Naive B cell (primary cell): ENCODE data around the gene CSMD2. TPM values are rescaled to one million over a fixed set of nuclear protein-coding genes. Genes with fewer than 3 reads are reported as not detected.
A peak's percentile ranks its signal among the peaks of the same experiment; 100 is the strongest.

Experiments used
- ATAC-seq, 2 donors: fragments of 150-1000 bp; cut with Tn5 transposase; 2 replicates each; pipeline ENCODE4 v1.10.0; 2021; ENCODE audit warnings: low read depth in 2 of 2, mild to moderate bottlenecking in 2 of 2, moderate library complexity in 2 of 2
- DNase-seq: peaks from one replicate; pipeline ENCODE4 v3.0.0; 2022
- H3K27ac Mint-ChIP-seq, 6 donors: one replicate each; pipeline ENCODE4 v1.8.0; 2020 to 2022; ENCODE audit warnings: mild to moderate bottlenecking in 6 of 6, mixed read lengths in 6 of 6, moderate library complexity in 5 of 6, inconsistent platforms in 2 of 6
- H3K27me3 Mint-ChIP-seq, 3 donors: one replicate each; pipeline ENCODE4 v1.8.0; 2021 to 2022; ENCODE audit warnings: mixed read lengths in 3 of 3, mild to moderate bottlenecking in 1 of 3
- H3K36me3 Mint-ChIP-seq, 2 donors: one replicate each; pipeline ENCODE4 v1.8.0; 2020 to 2022; ENCODE audit warnings: mixed read lengths in 2 of 2, inconsistent platforms in 1 of 2, mild to moderate bottlenecking in 1 of 2
- H3K4me1 Mint-ChIP-seq, 3 donors: one replicate each; pipeline ENCODE4 v1.8.0; 2020 to 2022; ENCODE audit warnings: mixed read lengths in 3 of 3, inconsistent platforms in 1 of 3, mild to moderate bottlenecking in 1 of 3, moderate library complexity in 1 of 3
- H3K4me3 Mint-ChIP-seq, 8 donors: one replicate each; pipeline ENCODE4 v1.8.0; 2020 to 2022; ENCODE audit warnings: mild to moderate bottlenecking in 8 of 8, mixed read lengths in 8 of 8, moderate library complexity in 8 of 8, inconsistent platforms in 2 of 8
- H3K9me3 Mint-ChIP-seq, 7 donors: one replicate each; pipeline ENCODE4 v1.8.0; 2020 to 2022; ENCODE audit warnings: mixed read lengths in 7 of 7, mild to moderate bottlenecking in 5 of 7, inconsistent platforms in 2 of 7, moderate library complexity in 1 of 7
- polyA plus RNA-seq, 6 donors: library from polyadenylated mRNA; unstranded; fragments of 300-500 nt; fragmentation: Illumina TruSeq; gene quantifications; one replicate each; pipeline ENCODE4 v1.2.3, GENCODE V29; 2021; ENCODE audit warnings: low read depth in 6 of 6

CSMD2 gene
- polyA plus RNA-seq, 6 donors from 2014 or later, result not detected

DNA sequence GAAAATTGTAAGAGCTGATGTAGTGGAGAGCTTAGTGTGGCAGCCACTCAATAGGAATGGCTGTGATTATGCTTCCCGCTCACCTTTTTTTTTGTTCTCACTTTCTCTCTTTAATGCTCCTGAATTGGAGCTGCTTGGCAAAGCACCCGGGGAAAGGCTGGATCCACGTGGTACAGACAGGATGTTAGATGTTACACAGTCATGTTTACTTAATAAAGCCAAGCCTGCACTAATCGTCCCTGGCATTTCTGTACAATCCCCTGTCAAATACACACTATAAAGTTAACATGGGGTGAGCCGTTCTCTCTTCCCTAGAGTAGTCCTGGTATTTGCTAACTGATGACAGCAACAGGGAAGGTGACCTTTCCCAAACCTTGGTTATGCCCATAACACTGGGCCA lies 504.8 kb downstream of the CSMD2 start:
- Mint-ChIP-seq H3K9me3 (no peaks in the 10 kb centered on the region), H3K4me1 (no peaks in the 10 kb centered on the region), H3K36me3 (no peaks in the 10 kb centered on the region), H3K27me3 (peaks cover 5 to 11% (median 8%) of the 10 kb centered on the region in 3 donors), H3K4me3 (no peak overlapping the region), H3K27ac (no peak overlapping the region)
- ATAC-seq, result no peak
- no peak for DNase-seq

- no peaks in the 10 kb centered on the region for H3K9me3 Mint-ChIP-seq
- H3K27me3 Mint-ChIP-seq, result peaks cover 5 to 11% (median 8%) of the 10 kb centered on the region in 3 donors
- no peak for ATAC-seq
These were observed 505.4 kb downstream of the CSMD2 start for GRCh38 chr1:33659641-33660040.

DNA sequence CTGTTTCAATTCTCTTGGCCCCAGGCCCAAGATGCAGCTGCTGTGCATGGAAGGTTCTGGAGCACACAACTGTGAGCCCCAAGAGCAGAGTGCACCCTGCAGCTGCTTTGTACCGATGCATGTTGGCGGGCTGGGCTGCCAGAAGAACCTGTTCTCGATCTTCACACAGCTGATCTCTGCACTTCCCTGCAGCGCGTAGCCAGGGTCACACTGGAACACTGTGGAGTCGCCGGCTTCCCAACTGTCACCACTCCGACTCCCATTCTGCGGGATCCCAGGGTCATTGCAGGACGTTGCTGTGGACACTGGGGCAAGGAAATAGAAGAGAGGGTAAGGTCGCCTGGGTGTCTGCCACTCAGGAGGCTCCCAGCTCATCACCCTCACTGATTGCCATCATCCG lies 507.2 kb downstream of the CSMD2 start:
- no peaks in the 10 kb centered on the region for H3K4me1 Mint-ChIP-seq

More at GRCh38 chr1:33659641-33660040, 505.4 kb downstream of the CSMD2 start:
- H3K36me3 Mint-ChIP-seq, result no peaks in the 10 kb centered on the region
- H3K4me3 Mint-ChIP-seq, result no peak overlapping the region
- DNase-seq, result no peak
- H3K4me1 Mint-ChIP-seq, result no peaks in the 10 kb centered on the region
- no peak overlapping the region for H3K27ac Mint-ChIP-seq

DNA sequence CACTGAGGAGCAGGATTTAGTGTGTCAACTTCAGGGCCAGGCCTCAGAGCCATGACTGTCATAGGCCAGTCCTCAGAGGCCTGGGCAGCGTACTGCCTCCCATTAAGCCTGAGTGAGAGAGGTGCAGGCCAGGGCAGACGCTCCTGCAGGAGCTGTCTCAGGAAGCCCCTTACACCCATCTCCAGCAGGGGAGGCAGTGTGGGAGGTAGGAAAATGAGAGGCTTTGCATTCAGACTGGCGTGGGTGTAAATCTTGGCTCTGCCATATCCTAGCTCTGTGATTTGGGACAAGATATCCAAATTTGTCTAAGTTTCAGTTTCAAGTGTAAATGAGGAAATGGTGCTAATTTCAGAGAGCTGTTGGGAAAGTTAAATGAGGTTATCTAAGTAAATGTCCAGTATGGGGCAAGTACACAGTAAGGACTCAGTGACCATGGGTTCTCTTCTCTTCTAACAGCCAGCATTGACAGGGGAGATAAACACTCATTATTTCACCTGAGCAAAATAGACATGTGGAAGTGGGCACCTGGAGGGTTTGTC lies 508.5 kb downstream of the CSMD2 start:
- DNase-seq (no peak), ATAC-seq (no peak)
- Mint-ChIP-seq H3K4me1 (no peaks in the 10 kb centered on the region), H3K4me3 (no peak overlapping the region), H3K27ac (no peak overlapping the region), H3K27me3 (peaks cover 8 to 13% (median 11%) of the 10 kb centered on the region in 3 donors), H3K36me3 (no peaks in the 10 kb centered on the region), H3K9me3 (no peaks in the 10 kb centered on the region)

More for the DNA sequence above, 507.2 kb downstream of the CSMD2 start:
- Mint-ChIP-seq H3K4me3 (no peak overlapping the region), H3K36me3 (no peaks in the 10 kb centered on the region), H3K27ac (no peak overlapping the region), H3K9me3 (no peaks in the 10 kb centered on the region), H3K27me3 (peaks cover 8 to 13% (median 11%) of the 10 kb centered on the region in 3 donors)
- ATAC-seq (no peak), DNase-seq (no peak)

- Mint-ChIP-seq H3K27ac (no peak overlapping the region), H3K27me3 (peaks cover 8 to 13% (median 11%) of the 10 kb centered on the region in 3 donors), H3K4me3 (no peak overlapping the region), H3K36me3 (no peaks in the 10 kb centered on the region), H3K4me1 (no peaks in the 10 kb centered on the region), H3K9me3 (no peaks in the 10 kb centered on the region)
- ATAC-seq, result no peak
- DNase-seq, result no peak
These were observed 509.5 kb downstream of the CSMD2 start for GRCh38 chr1:33655496-33655895.

DNA sequence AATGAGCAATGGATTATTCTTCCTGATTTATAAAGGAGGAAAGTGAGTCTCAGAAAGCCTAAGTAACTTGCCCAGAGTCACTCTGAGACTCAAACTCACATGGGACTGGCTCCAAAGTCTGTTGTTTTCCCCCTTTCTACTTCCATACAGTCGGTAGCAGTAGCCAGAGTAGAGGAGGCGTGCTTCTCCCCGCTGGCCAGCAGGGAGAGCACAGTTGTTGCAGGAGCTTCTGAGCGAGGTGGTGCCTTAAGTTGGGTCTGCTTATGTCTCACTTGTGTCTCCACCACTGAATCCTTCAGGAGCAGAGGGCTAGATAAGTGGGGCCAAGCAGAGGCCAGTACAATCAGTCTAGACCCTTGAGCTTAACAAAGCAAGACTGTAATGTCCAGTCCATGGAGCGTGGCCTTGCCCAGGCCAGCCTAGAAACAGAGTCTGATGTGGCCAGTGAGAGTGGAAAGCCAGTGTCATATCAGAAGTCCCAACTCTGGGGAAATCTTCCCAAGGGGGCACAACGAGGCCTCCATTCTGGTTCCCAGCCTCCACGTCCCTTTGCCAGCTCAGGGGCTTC lies 510.7 kb downstream of the CSMD2 start:
- Mint-ChIP-seq H3K27me3 (peaks cover 8 to 13% (median 11%) of the 10 kb centered on the region in 3 donors), H3K9me3 (no peaks in the 10 kb centered on the region), H3K27ac (no peak overlapping the region), H3K4me1 (no peaks in the 10 kb centered on the region), H3K4me3 (no peak overlapping the region), H3K36me3 (no peaks in the 10 kb centered on the region)
- ATAC-seq, result no peak
- no peak for DNase-seq

DNA sequence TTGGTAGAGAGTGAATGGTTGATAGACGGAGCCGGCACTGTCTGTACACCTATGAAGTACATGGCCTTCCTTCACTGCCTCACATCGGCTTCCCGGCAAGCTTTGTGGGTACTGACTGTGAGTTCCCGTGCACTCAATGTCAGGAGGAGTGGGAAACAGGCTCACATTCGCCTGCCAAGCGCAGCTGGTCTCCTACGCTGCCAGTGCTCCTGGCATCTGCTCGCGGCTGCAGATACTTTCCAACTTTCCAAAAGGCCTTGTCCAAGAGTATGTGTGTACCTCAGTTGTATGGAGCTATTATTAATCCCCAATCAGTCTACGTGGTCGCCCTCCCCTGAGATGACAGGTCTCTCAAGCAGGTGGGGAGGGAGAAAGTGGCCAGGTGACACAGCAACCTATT lies 511.8 kb downstream of the CSMD2 start:
- no peaks in the 10 kb centered on the region for H3K4me1 Mint-ChIP-seq
- no peak overlapping the region for H3K27ac Mint-ChIP-seq
- no peaks in the 10 kb centered on the region for H3K36me3 Mint-ChIP-seq
- H3K4me3 Mint-ChIP-seq, result no peak overlapping the region
- no peak for DNase-seq
- H3K9me3 Mint-ChIP-seq, result no peaks in the 10 kb centered on the region
- no peak for ATAC-seq
- H3K27me3 Mint-ChIP-seq, result peaks cover 8 to 11% (median 9%) of the 10 kb centered on the region in 3 donors

GRCh38 chr1:33650708-33651107 lies 514.3 kb downstream of the CSMD2 start:
- H3K4me3 Mint-ChIP-seq, result no peak overlapping the region
- no peak for ATAC-seq
- no peaks in the 10 kb centered on the region for H3K4me1 Mint-ChIP-seq

DNA sequence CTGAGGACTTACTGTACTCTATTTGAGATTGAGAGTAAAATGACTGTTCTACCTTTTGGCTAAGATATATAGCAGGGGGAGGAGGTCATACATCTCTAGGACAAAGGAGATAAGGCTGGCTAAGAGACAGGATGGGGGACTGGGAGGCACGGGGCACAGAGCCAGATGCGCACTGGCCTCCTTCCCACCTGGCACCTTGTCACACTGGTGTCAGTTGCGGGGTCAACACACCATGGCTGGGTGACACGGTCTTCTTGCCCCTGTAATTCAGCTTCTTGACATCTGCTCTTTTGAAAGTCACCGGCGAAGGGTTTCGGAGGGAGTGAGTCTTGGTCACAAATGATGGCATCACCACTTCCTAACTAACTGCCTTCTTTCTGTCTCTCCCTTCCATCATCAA lies 515.3 kb downstream of the CSMD2 start:
- peaks cover 13 to 17% (median 14%) of the 10 kb centered on the region in 3 donors for H3K27me3 Mint-ChIP-seq
- ATAC-seq (no peak), DNase-seq (no peak)
- H3K27ac Mint-ChIP-seq, result no peak overlapping the region
- no peaks in the 10 kb centered on the region for H3K4me1 Mint-ChIP-seq
- H3K4me3 Mint-ChIP-seq, result no peak overlapping the region
- no peaks in the 10 kb centered on the region for H3K9me3 Mint-ChIP-seq
- H3K36me3 Mint-ChIP-seq, result no peaks in the 10 kb centered on the region

More at GRCh38 chr1:33650708-33651107, 514.3 kb downstream of the CSMD2 start:
- DNase-seq, result no peak
- no peaks in the 10 kb centered on the region for H3K36me3 Mint-ChIP-seq
- no peak overlapping the region for H3K27ac Mint-ChIP-seq
- peaks cover 11 to 14% (median 14%) of the 10 kb centered on the region in 3 donors for H3K27me3 Mint-ChIP-seq
- H3K9me3 Mint-ChIP-seq, result no peaks in the 10 kb centered on the region

GRCh38 chr1:33643216-33643615 lies 521.8 kb downstream of the CSMD2 start:
- Mint-ChIP-seq H3K4me1 (no peaks in the 10 kb centered on the region), H3K27me3 (peaks cover 44 to 49% (median 45%) of the 10 kb centered on the region in 3 donors), H3K36me3 (no peaks in the 10 kb centered on the region), H3K27ac (no peak overlapping the region), H3K4me3 (no peak overlapping the region), H3K9me3 (no peaks in the 10 kb centered on the region)
- no peak for ATAC-seq
- DNase-seq, result no peak

DNA sequence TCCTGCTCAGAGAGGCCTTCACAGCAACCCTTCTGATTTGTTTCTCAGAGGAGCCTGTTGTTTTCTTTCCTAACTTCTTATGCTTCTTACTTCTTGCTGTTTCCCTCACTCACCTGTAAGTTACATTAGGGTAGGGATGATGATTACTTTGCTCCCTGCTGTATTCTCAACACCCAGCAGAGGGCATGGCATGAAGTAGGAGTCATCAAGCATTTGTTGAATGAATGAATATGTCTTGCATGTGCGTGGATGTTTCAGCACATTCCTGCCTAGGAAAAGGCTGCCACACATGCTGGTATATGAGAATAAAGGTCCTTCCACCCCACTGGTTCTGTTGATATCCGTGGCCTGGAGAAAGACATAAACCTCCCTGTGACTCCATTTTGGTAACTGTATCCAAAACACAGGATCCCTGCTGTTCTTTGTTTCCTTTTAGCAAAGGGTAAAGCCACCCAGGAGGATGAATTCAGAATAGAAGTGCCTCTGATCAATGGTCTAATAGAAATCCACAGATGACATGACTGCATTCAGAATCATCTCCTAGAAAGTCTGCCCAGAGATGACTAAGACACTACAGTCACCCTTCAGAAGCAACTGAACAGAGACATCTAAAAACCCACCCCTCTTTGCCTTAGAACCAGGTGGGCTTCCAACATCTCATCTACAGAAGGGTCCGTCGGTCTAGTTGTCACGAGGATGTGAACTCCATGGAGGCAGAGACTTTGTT lies 523.8 kb downstream of the CSMD2 start:
- H3K4me1 Mint-ChIP-seq, result no peaks in the 10 kb centered on the region
- no peak overlapping the region for H3K27ac Mint-ChIP-seq
- no peaks in the 10 kb centered on the region for H3K9me3 Mint-ChIP-seq
- H3K27me3 Mint-ChIP-seq, result peaks cover 41 to 59% (median 44%) of the 10 kb centered on the region in 3 donors
- no peak for DNase-seq
- H3K4me3 Mint-ChIP-seq, result no peak overlapping the region
- no peaks in the 10 kb centered on the region for H3K36me3 Mint-ChIP-seq
- no peak for ATAC-seq

- DNase-seq (no peak), ATAC-seq (no peak)
- Mint-ChIP-seq H3K27ac (no peak overlapping the region), H3K4me3 (no peak overlapping the region), H3K4me1 (no peaks in the 10 kb centered on the region), H3K9me3 (no peaks in the 10 kb centered on the region), H3K36me3 (no peaks in the 10 kb centered on the region), H3K27me3 (peaks cover 41 to 57% (median 48%) of the 10 kb centered on the region in 3 donors)
These were observed 524.8 kb downstream of the CSMD2 start for GRCh38 chr1:33640114-33640660.

GRCh38 chr1:33637846-33638440 lies 527.1 kb downstream of the CSMD2 start:
- no peaks in the 10 kb centered on the region for H3K36me3 Mint-ChIP-seq
- peak overlapping the region in 1 of 8 donors; percentile 36 for H3K4me3 Mint-ChIP-seq
- peaks cover 0 to 11% (median 8%) of the 10 kb centered on the region in 3 donors for H3K4me1 Mint-ChIP-seq
- ATAC-seq (no peak), DNase-seq (no peak)
- peaks cover 38 to 53% (median 52%) of the 10 kb centered on the region in 3 donors for H3K27me3 Mint-ChIP-seq
- no peak overlapping the region for H3K27ac Mint-ChIP-seq
- no peaks in the 10 kb centered on the region for H3K9me3 Mint-ChIP-seq
